ENCODE measurements around the gene DLX6. TPM values are rescaled to one million over a fixed set of nuclear protein-coding genes. Genes with fewer than 3 reads are reported as not detected.

DLX6 gene
- total and polyA plus RNA-seq, 11 donors = 0.21 TPM; not detected in 10

GRCh38 chr7:96979551-96980276 lies 25.6 kb upstream of the DLX6 start:
- 79 to 100% (median 91%) methylated on average over 1 to 2 of the region's 2 CpGs for WGBS, 4 donors
- DNase-seq = no peak
- H3K4me1 ChIP-seq = no peaks in the 10 kb centered on the region
- H3K36me3 ChIP-seq = no peaks in the 10 kb centered on the region
- no peaks in the 10 kb centered on the region for H3K9me3 ChIP-seq
- no peak overlapping the region for H3K4me3 ChIP-seq
- TF ChIP-seq, protein P1, sequence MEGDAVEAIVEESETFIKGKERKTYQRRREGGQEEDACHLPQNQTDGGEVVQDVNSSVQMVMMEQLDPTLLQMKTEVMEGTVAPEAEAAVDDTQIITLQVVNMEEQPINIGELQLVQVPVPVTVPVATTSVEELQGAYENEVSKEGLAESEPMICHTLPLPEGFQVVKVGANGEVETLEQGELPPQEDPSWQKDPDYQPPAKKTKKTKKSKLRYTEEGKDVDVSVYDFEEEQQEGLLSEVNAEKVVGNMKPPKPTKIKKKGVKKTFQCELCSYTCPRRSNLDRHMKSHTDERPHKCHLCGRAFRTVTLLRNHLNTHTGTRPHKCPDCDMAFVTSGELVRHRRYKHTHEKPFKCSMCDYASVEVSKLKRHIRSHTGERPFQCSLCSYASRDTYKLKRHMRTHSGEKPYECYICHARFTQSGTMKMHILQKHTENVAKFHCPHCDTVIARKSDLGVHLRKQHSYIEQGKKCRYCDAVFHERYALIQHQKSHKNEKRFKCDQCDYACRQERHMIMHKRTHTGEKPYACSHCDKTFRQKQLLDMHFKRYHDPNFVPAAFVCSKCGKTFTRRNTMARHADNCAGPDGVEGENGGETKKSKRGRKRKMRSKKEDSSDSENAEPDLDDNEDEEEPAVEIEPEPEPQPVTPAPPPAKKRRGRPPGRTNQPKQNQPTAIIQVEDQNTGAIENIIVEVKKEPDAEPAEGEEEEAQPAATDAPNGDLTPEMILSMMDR (IDR thresholded peaks at IDR 0.05) = no peak
- no peak for TF ChIP-seq POLR2A (IDR thresholded peaks at IDR 0.05)
- H3K27ac ChIP-seq = no peak overlapping the region
- H3K27me3 ChIP-seq = peaks cover 0 to 48% (median 3%) of the 10 kb centered on the region in 9 donors
- no peak for ATAC-seq
- intact Hi-C loops (cut with DNase I) = no loop called here

DNA sequence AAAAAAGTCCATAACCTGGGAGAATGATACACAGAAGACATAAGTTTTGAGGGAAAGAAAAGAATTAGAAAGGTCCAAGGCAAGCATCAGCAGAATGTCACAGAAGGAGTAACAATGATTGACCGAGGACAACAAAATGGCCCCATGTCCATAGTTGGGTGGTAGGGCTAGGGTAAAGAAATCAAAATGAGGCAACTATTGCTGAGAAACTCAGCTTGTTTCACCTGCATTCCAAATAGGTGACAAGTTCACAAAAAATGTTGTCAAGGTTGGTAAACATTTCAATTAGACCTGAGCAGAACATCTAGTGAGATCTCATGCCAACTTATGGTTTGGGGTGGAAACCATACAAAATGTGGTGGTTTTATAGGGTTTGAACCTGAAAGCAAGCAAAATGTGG lies 22.8 kb upstream of the DLX6 start:
- DNase-seq = no peak
- intact Hi-C loops (cut with DNase I) = no loop called here
- peaks cover 0 to 62% (median 14%) of the 10 kb centered on the region in 9 donors for H3K27me3 ChIP-seq
- no peak for ATAC-seq
- no peaks in the 10 kb centered on the region for H3K36me3 ChIP-seq
- H3K27ac ChIP-seq = no peak overlapping the region
- no peaks in the 10 kb centered on the region for H3K4me1 ChIP-seq
- H3K4me3 ChIP-seq = no peak overlapping the region
- TF ChIP-seq, protein P1 (IDR thresholded peaks at IDR 0.05) = no peak
- no peak for TF ChIP-seq POLR2A (IDR thresholded peaks at IDR 0.05)
- WGBS, 4 donors = 89 to 97% (median 94%) methylated on average over 1 of the region's 1 CpG
- no peaks in the 10 kb centered on the region for H3K9me3 ChIP-seq

DNA sequence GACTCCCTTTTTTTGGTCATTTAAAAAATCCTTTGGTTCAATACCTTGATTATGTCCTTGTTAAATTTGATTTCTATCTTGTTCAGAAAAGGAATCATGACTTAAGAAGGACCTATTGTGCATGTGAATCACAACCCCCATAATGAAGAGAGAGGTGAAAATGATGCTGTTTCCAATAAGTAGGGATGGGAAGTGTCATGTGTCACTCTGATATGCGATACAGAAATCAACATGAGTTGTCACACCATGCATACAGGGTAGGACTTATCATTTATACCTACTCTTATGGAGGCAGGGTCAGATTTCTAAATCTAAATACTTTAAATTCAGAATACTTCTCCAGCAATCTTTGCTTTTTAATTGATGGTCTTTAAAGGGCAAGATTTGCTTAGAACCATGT lies 19.4 kb upstream of the DLX6 start:
- WGBS, 4 donors = 22 to 52% (median 34%) methylated on average over 1 of the region's 1 CpG
- H3K36me3 ChIP-seq = no peaks in the 10 kb centered on the region
- intact Hi-C loops (cut with DNase I) = no loop called here
- TF ChIP-seq, protein P1 (IDR thresholded peaks at IDR 0.05) = no peak
- TF ChIP-seq POLR2A (IDR thresholded peaks at IDR 0.05) = no peak
- no peaks in the 10 kb centered on the region for H3K9me3 ChIP-seq
- no peak for ATAC-seq
- no peak overlapping the region for H3K4me3 ChIP-seq
- peaks cover 14 to 84% (median 43%) of the 10 kb centered on the region in 9 donors for H3K27me3 ChIP-seq
- H3K4me1 ChIP-seq = no peaks in the 10 kb centered on the region
- no peak overlapping the region for H3K27ac ChIP-seq
- no peak for DNase-seq

- intact Hi-C loops (cut with DNase I) = no loop called here
- ATAC-seq (no peak), DNase-seq (no peak)
- H3K9me3 ChIP-seq = no peaks in the 10 kb centered on the region
- peaks cover 0 to under 1% (median 0%) of the 10 kb centered on the region in 12 donors for H3K4me1 ChIP-seq
- H3K4me3 ChIP-seq = no peak overlapping the region
- peaks cover 16 to 92% (median 52%) of the 10 kb centered on the region in 9 donors for H3K27me3 ChIP-seq
- WGBS, 4 donors = 56 to 71% (median 61%) methylated on average over 1 of the region's 1 CpG
- H3K27ac ChIP-seq = no peak overlapping the region
- H3K36me3 ChIP-seq = no peaks in the 10 kb centered on the region
- TF ChIP-seq POLR2A (IDR thresholded peaks at IDR 0.05) = no peak
- TF ChIP-seq, protein P1 (IDR thresholded peaks at IDR 0.05) = no peak
Observed at GRCh38 chr7:96986901-96987300, 18.5 kb upstream of the DLX6 start.
